ENCODE data around the gene RGS14.

The RGS14 gene

GRCh38 chr5:177320879-177321278, 36.8 kb upstream of the RGS14 start:
- Histone ChIP-seq H3K4me2 (peak overlapping the region; percentile 60 to 77 (median 69)), H3K9me3 (replicated peaks in 1 of 11) (peaks cover 0 to 16% (median 5%) of the 10 kb centered on the region in 11 experiments; a peak in 2 of 22 replicates)
- TF ChIP-seq Cebpa-rat (IDR thresholded peaks at IDR 0.05): no peak

GRCh38 chr5:177325868-177326381, 31.8 kb upstream of the RGS14 start:
- Histone ChIP-seq H3K4me1 (peaks cover 44 to 81% (median 75%) of the 10 kb centered on the region in 10 experiments), H3K9ac (no peak overlapping the region), H3K4me3 (no peak overlapping the region), H3K4me2 (peak overlapping the region in 2 of 11 experiments; percentile 8 to 58; a peak in 2 of 22 replicates), H3K36me3 (peaks cover 0 to 51% (median 28%) of the 10 kb centered on the region in 11 experiments; a peak in 20 of 22 replicates), H3K27ac (no peak overlapping the region), H3K27me3 (no peaks in the 10 kb centered on the region), H3K9me3 (replicated peaks in 1 of 11) (0 out of 22 replicates have a peak, but pooled peaks cover 0 to 8% (median 0%) of the 10 kb centered on the region in 11 experiments), H4K20me1 (peaks cover 0 to 78% (median under 1%) of the 10 kb centered on the region in 11 experiments; a peak in 8 of 22 replicates)
- TF ChIP-seq Cebpa-rat (IDR thresholded peaks at IDR 0.05): no peak

More at GRCh38 chr5:177320879-177321278, 36.8 kb upstream of the RGS14 start:
- Histone ChIP-seq H3K27me3 (no peaks in the 10 kb centered on the region), H3K36me3 (peaks cover 0 to 31% (median 14%) of the 10 kb centered on the region in 11 experiments; a peak in 14 of 22 replicates), H3K27ac (0 out of 22 replicates have a peak overlapping the region, but pooled peaks of 4 of the 11 experiments have one; percentile 4 to 32 (median 9)), H3K4me1 (peaks cover 37 to 65% (median 54%) of the 10 kb centered on the region in 10 experiments), H3K4me3 (no peak overlapping the region), H3K9ac (no peak overlapping the region; a peak in 1 of 22 replicates), H4K20me1 (peaks cover 0 to 71% (median 23%) of the 10 kb centered on the region in 11 experiments; a peak in 11 of 22 replicates)

- Histone ChIP-seq H3K27ac (peak overlapping the region in 7 of 11 experiments; percentile 8 to 53 (median 42); a peak in 11 of 22 replicates), H3K4me2 (peak overlapping the region; percentile 51 to 94 (median 77)), H3K4me1 (peaks cover 54 to 89% (median 83%) of the 10 kb centered on the region in 10 experiments), H3K4me3 (no peak overlapping the region), H3K9ac (peak overlapping the region in 8 of 11 experiments; percentile 10 to 59 (median 42); a peak in 11 of 22 replicates), H4K20me1 (peaks cover 0 to 89% (median 9%) of the 10 kb centered on the region in 11 experiments; a peak in 15 of 22 replicates), H3K9me3 (replicated peaks in 1 of 11) (0 out of 22 replicates have a peak, but pooled peaks cover 0 to 8% (median 0%) of the 10 kb centered on the region in 11 experiments), H3K36me3 (peaks cover 0 to 57% (median 28%) of the 10 kb centered on the region in 11 experiments; a peak in 20 of 22 replicates), H3K27me3 (no peaks in the 10 kb centered on the region)
- no peak for TF ChIP-seq Cebpa-rat (IDR thresholded peaks at IDR 0.05)
These were observed 29.9 kb upstream of the RGS14 start for GRCh38 chr5:177327539-177328522.

DNA sequence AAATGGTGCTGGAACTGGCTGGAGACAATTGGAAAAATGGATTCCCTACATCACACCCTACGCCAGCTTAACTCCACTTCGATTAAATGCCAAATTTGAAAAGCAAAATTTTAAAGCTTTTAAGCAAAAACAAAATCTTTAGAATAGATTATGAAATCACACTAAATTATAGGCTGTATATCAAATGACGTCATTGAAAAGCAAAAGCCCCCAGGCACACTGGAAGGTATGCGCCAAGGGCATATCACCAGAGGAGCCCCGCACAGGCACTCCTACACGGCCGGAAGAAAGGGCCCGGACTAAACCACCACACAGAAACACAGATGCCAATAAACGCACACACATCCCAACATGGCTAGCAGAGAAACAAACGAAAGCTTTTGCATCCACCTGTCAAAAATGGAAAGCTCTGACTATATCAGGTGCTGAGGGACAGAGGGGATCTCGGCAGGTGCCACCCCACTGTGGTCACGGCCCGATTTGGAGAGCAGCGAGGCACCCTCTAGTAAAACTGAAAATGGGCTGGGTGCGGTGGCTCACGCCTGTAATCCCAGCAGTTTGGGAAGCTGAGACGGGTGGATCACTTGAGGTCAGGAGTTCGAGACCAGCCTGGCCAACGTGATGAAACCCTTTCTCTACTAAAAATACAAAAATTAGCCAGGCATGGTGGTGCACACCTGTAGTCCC, 29.0 kb upstream of the RGS14 start:
- peaks cover 0 to 91% (median 18%) of the 10 kb centered on the region in 11 experiments; a peak in 15 of 22 replicates for H4K20me1 ChIP-seq
- peaks cover 4 to 66% (median 35%) of the 10 kb centered on the region in 11 experiments; a peak in 21 of 22 replicates for H3K36me3 ChIP-seq
- no peak overlapping the region for H3K4me3 ChIP-seq
- H3K27ac ChIP-seq: peak overlapping the region in 3 of 11 experiments; percentile 36 to 43 (median 42); a peak in 5 of 22 replicates
- H3K4me1 ChIP-seq: peaks cover 56 to 95% (median 86%) of the 10 kb centered on the region in 10 experiments
- peak overlapping the region in 8 of 11 experiments; percentile 10 to 59 (median 42); a peak in 7 of 22 replicates for H3K9ac ChIP-seq
- H3K9me3 ChIP-seq (replicated peaks in 1 of 11): 0 out of 22 replicates have a peak, but pooled peaks cover 0 to 6% (median 0%) of the 10 kb centered on the region in 11 experiments
- peak overlapping the region; percentile 51 to 94 (median 77) for H3K4me2 ChIP-seq
- no peaks in the 10 kb centered on the region for H3K27me3 ChIP-seq
- no peak for TF ChIP-seq Cebpa-rat (IDR thresholded peaks at IDR 0.05)

GRCh38 chr5:177329883-177330282, 27.8 kb upstream of the RGS14 start:
- no peaks in the 10 kb centered on the region for H3K9me3 ChIP-seq (replicated peaks in 1 of 11)
- no peaks in the 10 kb centered on the region for H3K27me3 ChIP-seq
- peak overlapping the region in 6 of 11 experiments; percentile 73 to 83 (median 78); a peak in 6 of 22 replicates for H3K9ac ChIP-seq
- H3K36me3 ChIP-seq: peaks cover 16 to 68% (median 41%) of the 10 kb centered on the region in 11 experiments
- H3K4me1 ChIP-seq: peaks cover 61 to 95% (median 86%) of the 10 kb centered on the region in 10 experiments
- peaks cover 0 to 93% (median 28%) of the 10 kb centered on the region in 11 experiments; a peak in 19 of 22 replicates for H4K20me1 ChIP-seq
- TF ChIP-seq Cebpa-rat (IDR thresholded peaks at IDR 0.05): no peak
- H3K27ac ChIP-seq: peak overlapping the region in 5 of 11 experiments; percentile 83 to 92 (median 85); a peak in 8 of 22 replicates
- H3K4me2 ChIP-seq: peak overlapping the region in 9 of 11 experiments; percentile 81 to 98 (median 91); a peak in 17 of 22 replicates
- no peak overlapping the region for H3K4me3 ChIP-seq

DNA sequence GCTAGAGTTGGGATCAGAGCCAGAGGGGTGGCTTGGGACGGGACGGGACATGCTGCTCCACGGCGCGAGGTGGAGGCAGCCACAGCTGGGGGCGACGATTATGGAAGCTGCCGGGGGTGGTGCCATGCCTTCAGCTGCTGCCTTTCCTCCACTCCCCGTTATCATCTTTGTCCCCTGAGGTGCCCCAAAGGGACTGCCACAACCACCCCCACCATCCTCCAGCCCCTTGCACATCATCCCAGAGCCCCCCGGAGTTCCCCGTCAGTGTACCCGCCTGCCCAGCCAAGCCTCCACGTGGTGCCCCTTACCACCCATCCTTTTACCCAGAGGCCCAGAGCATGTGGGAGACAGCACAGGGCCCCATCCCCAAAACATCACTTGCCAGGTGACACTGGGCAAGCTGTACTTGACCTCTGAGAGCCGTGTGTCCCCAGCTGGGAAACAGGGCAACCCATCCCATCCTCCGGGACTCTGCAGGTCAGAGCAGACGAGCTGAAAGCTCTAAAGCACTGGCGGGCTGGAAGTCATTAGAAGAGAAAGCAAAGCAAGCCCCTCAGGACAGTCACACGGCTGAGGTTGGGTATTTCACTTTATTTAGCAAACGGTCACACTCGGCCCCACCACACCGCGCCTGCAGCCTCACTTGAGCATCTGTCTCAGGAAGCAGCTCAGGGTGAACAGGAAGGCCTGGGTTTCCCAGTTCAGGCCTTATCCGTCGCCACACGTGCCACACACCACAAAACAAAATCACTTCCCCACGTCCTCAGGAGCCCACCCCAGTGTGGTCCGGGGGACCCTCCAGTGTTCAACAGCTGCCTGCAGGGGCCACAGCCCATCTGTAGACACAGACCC, 26.5 kb upstream of the RGS14 start:
- TF ChIP-seq Cebpa-rat (IDR thresholded peaks at IDR 0.05): peak in 1 of 11 experiments; percentile 61; a peak in 2 of 22 replicates
- Histone ChIP-seq H3K4me2 (peak overlapping the region; percentile 74 to 98 (median 90)), H3K4me1 (peaks cover 71 to 95% (median 89%) of the 10 kb centered on the region in 10 experiments), H3K36me3 (peaks cover 25 to 70% (median 51%) of the 10 kb centered on the region in 11 experiments; a peak in 21 of 22 replicates), H3K9ac (peak overlapping the region in 10 of 11 experiments; percentile 14 to 83 (median 74); a peak in 17 of 22 replicates), H3K27me3 (no peaks in the 10 kb centered on the region), H4K20me1 (peaks cover 0 to 95% (median 41%) of the 10 kb centered on the region in 11 experiments; a peak in 19 of 22 replicates), H3K27ac (peak overlapping the region in 9 of 11 experiments; percentile 44 to 92 (median 83); a peak in 18 of 22 replicates), H3K9me3 (replicated peaks in 1 of 11) (no peaks in the 10 kb centered on the region), H3K4me3 (peak overlapping the region in 6 of 10 experiments; percentile 2 to 55 (median 28); a peak in 8 of 20 replicates)

All from BLaER1 treated with 17β-estradiol and CSF1 and Interleukin-3, amounts not matched to agents 10 nM and 100 nM (cell line).